ENCODE results near the gene MLNR.

MLNR gene

DNA sequence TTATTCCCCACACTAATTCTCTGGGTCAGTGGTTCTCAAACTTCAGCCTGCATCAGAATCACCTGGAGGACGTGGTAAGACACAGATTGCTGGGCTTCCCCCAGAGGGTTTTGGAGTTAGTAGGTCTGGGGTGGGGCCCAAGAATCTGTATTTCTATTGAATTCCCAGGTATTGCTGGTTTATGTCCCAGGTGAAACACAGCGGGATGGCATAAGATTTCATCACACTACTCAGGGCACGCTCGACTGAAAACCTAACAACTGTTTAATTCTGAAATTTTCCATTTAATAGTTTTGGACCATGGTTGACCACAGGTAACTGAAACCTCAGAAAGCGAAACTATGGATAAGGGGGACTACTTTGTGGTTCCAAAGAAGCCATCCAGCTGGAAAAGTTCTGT, 6.5 kb downstream of the MLNR start:
- no peak for DNase-seq

DNA sequence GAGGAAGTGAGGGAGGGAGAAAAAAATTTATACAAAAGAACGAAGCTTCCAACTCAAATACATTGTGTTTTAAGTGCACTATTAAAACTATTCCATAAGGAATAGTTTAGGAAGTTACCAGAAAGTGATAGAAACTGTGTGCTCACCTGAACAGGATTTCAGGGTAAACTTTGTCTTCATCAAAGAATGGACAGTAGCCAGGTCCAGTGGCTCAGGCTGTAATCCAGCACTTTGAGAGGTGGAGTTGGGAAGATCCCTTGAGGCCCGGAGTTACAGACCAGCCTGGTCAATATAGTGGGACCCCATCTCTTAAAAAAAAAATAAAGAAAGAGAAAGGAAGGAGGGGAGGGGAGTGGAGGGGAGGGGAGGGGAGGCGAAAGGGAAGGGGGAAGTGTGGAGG, 14.6 kb downstream of the MLNR start:
- DNase-seq, result no peak

DNA sequence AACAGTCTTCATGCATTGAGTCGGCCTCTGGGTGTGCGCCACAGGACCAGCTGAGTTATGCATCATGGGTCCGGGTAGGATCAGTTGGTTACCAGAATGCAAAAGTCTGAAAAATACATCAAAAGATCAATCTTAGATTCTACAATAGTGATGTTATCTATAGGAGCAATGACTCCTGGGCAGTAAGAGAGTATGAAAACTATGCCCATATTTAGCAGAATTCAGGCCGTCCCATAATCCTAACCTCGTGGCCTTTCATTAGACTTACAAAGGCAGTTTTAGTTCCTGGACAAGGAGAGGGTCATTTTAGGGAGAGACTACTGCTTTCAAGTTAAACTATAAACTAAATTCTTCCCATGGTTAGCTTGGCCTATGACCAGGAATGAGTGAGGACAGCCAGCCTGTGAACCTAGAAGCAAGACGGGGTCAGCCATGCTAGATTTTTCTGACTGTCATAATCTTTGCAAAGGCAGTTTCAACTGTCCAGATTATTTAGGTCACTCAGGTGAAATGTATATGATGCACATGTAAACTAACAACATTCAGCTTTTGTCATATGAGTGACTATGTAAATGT, 15.8 kb downstream of the MLNR start:
- DNase-seq, result no peak

DNA sequence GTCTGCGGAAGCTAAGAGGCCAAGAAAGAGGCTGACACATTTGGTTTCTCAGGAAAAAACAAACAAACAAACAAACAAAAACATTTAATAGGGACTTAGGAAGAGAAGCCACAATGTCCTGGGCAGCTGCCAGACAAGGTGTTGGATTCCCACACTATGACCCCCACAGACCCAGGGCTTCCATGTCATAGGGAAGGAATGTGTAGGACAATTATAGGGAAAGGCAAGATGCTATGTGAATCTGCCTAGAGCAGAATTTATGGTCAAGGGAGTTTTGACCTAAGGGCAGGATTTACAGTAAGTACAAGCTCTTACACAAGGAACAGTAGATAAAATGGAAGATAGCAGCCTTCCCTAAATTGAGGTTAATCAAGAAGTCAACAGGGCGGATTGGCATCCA, 18.5 kb downstream of the MLNR start:
- no peak for DNase-seq

DNA sequence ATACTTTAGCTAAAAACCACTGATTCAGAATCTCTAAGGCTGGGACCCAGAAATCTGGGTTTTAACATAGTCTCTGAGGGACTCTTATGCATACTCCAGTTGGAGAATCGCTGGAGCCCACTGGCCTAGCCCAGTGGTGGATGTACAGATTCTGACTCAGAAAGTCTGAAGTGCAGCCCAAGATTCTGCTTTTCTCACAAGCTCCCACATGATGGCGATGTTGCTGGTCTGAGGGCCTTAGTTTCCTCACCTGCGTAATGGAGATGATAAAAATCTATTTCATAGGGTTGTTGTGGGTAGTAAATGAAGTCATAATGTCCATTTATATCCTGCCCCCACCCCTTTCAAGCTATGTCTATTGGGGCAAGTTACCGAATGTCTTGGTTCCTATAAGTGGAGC, 19.9 kb downstream of the MLNR start:
- DNase-seq, result peak; percentile 31 to 57

DNA sequence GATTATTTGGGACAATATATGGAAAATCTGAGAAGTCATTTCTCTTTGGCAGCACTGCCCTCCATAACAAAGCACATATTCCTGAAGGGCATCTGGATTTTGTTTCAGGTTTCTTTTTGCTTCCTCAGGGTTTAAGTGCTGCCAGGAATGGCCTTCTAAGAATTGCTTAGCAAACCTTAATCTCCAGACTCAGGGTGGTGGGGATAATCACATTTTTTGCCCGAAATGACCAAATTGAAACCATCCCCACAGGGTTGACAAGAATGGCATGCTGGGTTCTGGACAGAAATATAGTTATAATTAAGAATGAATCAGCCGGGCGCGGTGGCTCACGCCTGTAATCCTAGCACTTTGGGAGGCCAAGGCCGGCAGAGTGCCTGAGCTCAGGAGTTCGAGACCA, 21.2 kb downstream of the MLNR start:
- DNase-seq, result no peak

DNA sequence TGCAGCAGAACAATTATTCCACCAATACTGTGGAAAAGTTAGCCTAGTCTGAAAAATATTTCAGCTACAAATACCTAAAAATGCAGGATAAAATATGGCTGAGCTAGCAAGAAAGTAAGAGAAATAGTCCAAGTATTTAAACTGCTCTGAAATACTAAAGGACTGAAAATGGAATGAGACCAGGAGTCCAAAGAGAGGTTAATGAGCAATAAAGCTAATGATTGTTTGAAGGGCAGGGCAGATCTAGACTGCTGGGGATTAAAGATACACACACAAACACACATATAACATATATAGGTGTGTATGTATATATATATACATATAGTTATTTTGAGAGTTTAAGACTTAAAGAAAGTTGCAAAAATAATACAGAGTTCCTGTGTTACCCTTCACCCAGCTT, 25.0 kb downstream of the MLNR start:
- no peak for DNase-seq

DNA sequence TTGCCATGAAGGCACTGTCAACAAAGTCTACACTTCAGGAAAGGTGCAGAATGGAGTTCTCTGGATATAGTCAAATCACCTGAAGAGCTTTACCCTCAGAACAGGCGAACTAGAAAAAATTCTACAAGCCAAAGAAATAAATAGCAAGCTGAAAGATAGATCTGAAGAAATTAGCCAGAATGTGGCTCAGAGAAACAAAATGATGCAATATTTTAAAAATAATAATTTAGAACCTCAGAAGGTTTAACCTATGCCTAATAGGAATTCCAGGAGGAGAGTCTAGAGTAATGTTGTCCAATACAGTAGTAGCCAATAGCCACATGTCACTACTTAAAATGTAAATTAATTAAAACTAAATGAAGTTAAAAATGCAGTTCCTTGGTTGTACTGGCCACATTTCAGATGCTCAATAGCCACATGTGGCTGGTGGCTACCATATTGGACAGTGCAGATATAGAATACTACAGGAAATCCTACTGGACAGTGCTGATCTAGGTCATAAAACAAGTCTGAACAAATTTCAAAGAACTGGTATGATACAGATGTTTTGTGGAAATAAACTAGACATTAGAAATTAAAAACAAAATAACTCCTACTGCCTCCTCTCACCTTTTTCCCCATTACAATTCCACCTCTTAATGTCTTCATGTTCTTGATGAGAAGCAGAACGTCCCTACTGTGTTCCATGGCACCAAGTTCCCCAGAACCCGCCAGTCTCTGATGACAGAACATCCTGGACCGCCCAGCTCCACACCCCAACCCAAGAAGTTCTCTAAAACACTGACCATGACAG, 26.9 kb downstream of the MLNR start:
- no peak for DNase-seq

DNA sequence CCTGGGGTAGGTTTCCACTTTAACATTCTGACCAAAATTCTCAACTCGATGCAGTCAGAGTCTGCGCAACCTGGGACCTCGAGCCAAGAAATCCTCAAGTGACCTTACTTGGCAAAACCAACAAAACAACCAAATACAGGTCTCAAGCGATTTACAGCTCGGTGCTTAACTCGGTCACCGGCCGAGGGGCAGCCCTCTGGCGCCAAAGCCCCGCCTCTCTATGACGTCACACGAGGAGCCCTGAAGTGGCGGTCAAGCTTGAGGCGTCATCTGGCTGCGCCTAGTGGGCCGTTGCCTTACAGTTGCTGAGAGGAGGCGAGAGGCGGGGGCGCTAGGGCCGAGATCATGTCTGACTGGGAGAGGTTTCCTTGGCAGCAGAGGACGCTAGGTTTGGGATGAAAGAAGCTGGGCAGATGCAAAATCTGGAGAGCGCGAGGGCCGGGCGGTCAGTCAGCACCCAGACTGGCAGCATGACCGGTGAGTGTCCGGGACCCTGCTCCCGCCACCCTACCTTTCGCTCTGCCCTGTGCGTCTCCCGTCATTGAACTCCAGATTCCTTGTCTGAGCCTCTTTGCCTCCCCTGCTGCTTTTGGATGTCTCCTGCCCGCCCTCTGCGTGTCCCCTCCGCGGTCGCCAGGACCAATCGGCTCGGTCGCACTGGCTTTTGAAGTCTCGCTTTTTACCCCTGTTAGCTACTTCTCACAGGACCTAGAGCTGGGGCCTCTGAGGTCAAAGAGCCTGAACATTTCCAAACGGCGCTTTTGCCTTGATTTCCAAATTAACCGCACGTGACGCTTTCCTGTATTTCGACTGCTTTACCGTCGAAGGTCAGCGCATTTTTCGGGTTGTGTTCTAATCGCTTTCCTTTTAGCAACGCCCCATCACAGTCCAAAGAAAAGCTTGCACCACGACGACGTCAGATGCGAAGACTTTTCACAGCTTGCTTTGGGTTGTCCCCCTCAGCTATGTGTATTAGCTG, 27.8 kb downstream of the MLNR start, which contains the start of gene CDADC1:
CDADC1 (plus strand) TSS at position 283 of the 979 bp plus-strand sequence; CDS start at position 396, 113 bp downstream.
- DNase-seq, result peak; percentile 93

DNA sequence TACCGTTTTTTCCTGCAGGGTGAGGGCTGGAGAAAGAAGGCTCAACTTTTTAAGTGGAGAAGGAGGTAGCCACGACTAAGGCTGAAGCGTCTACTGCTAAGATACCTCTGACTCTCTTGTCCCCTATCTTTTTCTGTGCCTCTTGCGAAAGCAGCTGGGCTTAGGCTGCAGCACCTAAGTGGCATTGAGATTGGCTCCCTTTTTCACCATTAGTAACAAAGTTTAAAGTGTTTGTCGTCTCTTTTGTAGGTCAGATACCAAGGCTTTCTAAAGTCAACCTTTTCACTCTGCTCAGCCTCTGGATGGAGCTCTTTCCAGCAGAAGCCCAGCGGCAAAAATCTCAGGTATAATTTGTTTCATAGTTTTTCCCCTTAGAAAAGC, 28.5 kb downstream of the MLNR start:
- peak in 1 of 2 donors; percentile 17 for DNase-seq

DNA sequence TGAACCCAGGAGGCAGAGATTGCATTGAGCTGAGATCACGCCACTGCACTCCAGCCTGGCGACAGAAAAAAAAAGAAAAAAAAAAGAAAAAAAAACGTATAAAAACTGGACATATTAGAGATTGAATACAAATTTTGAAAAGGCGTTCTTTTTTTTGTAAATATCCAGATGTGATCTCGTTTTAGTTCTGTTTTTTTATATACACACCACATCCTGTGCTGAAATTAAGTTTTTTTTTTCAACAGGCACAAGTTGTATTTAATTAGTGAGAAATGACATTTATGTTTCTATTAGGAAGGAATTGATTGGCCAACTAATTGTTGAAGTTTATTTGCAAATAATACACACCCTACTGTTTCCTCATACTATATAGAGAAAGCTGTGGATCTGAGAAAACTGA, 31.2 kb downstream of the MLNR start:
- DNase-seq, result no peak

DNA sequence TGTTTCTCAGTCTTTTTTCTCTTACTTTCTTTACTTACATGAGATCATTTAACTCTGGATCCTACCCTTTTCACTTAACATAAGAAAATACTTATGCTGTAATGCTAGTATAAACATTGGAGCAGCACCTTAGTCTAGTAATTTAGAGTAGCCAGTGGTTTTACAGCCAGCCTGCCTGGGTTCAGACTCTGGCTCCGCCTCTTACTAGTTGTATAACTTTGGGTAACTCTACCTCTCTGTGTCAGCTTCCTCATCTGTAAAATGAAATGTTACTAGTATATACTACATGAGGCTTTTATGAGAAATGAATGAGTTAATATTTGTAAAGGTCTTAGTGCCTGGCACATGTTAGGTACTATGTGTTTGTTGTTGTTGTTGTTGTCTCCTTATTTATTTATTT, 33.2 kb downstream of the MLNR start:
- no peak for DNase-seq

DNA sequence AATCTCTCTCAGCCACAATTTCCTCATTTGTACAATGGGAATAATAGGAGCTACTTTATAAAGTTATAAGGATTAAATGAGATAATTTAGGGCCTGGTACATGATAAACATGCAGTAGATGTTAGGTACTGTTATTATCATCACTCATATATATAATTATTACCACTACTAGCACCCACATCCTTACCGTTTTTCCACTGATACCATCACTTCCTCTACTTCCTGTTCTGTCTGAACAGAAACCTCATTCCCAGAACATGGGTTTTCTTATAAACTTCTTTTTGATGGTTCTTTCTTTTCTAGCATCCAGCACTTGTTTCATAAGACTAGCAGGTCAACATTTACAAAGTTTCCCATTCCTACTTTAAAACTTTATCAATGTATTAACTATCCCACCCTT, 33.9 kb downstream of the MLNR start:
- no peak for DNase-seq

DNA sequence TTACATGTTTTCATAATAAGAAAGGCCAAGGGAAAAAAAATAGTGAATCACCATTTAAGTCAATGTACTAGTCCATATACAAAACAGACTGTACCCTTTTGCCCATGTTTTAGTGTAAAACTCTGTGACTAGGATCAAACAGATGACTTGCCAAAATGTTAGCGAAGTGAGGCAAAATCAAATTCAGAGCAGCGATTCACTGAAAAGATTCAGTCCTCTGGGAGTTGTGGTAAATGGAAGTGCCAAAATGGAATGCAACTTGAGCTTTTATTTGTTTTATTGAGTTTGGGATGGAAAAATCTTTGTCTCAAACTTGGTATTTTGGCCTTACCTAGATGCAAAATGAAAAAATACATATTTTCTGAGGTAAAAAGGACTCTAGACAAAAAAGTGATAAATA, 36.7 kb downstream of the MLNR start:
- DNase-seq, result no peak

DNA sequence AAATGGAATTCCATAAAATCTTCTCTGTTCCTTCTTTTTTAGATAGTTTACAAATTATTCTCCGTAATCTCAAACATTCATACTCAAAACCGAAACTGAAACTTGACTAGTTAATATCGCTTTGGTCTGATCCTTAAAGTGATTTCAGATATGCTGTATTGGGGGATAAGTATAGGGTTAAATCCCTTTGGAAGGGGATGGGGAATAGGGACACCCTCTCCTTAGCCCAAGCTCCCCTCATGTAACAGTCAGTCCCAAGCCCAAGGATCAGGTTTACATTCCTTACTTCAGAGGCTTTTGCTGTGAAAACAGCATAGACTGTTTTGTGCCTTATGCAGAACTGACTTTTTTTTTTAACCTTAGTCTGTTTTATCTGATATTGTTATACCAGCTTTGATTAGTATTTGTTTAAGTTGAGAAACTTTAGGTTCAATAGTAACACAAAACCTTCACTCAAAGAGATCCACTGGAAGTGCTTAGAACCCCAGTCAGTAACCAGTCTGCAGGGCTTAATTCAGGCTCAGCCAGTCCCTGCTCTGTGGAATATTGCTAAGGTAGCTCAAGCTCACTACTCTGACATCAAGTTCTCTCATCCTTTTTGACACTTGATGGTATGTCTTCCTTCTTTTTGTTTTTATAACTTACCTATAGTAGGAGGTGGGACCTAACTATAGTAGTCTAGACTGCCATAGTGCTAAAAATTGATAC, 38.1 kb downstream of the MLNR start:
- peak in 1 of 2 donors; percentile 21 for DNase-seq

DNA sequence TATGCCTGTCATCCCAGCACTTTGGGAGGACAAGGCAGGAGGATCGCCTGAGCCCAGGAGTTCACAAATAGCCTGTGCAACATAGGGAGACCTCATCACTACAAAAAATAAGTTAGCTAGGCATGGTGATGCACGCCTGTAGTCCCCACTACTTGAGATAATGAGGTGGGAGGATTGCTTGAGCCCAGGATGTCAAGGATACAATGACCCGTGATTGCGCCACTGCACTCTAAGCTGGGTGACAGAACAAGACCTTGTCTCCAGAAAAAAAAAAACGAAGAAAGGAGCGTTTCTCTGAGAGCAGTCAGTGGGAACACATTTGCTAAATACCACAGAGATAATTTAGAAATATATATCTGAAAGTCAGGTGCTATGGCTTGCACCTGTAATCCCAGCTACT, 39.4 kb downstream of the MLNR start:
- DNase-seq, result no peak

DNA sequence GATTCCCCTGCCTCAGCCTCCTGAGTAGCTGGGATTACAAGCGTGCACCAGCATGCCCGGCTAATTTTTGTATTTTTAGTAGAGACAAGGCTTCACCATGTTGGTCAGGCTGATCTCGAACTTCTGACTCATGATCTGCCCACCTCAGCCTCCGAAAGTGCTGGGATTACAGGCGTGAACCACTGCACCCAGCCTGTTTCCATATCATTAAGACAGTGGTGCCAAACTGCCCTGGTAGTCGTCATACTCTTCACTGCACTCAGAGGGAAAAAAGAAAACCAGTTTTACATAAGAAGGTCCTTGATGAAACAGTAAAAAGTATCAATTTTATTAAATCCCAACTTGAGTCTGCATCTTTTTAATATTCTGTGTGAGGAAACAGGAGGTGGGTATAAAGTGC, 42.5 kb downstream of the MLNR start:
- no peak for DNase-seq

DNA sequence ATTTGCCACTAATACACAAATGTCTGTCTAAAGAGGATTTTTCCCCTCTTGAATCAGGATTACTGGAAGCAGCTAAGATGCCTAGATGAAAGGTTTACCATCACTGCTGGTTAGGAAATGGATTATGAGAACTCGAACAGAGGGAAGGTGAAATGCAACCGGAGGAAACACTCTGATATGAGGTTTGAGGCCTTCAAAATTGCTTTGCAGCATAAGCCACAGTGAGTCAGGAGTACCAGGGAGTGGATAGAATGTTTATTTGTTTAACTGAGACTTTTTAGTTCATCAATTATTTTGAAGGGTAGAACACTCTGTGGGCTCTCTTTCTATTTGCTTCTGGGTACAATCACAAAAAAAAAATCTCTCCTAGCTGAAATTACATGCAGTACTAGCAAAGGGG, 45.7 kb downstream of the MLNR start:
- DNase-seq, result no peak

DNA sequence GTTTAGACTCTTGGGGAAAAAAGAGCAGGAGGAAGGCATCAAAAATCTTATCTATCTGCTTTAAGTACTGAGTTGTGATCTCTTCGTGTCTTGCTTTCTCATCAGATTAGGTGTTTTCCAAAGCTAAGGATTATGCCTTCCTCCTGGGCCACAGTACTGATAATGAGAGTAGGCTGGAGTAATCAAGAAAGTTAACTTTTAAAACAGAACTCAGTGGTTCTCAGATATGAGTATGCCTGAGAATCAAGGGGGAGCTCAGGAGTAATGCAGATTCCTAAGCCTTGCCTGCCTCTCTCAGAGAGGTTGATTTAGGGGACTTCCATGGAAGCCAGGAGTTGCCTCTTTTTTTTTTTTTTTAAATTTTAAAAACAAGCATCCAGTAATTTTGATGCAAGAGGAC, 51.1 kb downstream of the MLNR start:
- DNase-seq, result no peak

All from CD4-positive, alpha-beta T cell treated with Interleukin-1 beta for 1 hour (primary cell).